Measurements from ENCODE around the gene YY2.

DNA sequence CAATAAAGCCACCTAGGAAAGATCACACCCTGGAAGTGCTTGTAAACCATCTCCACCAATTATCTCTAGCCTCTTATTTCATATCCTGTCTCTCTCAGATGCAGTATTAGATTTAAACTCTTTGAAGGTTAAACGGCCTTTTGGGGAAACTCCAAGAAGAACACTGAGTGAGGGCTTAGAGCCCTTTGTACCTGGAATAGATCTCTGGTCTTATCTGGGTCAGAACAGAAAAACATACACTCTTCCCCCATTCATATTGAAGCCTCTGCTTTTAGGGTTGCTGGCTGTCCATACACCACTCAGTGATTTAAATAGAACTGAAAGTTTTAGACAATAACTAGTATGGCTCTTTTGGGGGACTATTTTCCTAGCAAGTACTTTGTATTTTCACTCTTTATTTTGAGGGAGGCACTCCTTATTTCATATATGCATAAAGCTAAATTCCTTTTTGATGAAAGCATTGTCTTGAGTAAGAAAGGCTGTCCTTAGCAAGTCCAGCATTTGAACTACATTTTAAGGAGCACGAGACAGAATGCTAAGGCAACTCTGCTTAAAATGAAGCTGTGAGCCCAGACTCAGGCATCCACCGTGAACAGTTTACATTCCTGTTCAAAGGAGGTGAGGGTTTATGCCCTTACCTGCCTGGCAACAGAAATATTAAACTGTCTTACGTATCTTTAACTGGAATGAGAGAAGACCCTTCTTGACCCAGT is 17.4 kb downstream of the YY2 start:
- TF ChIP-seq, protein P1, sequence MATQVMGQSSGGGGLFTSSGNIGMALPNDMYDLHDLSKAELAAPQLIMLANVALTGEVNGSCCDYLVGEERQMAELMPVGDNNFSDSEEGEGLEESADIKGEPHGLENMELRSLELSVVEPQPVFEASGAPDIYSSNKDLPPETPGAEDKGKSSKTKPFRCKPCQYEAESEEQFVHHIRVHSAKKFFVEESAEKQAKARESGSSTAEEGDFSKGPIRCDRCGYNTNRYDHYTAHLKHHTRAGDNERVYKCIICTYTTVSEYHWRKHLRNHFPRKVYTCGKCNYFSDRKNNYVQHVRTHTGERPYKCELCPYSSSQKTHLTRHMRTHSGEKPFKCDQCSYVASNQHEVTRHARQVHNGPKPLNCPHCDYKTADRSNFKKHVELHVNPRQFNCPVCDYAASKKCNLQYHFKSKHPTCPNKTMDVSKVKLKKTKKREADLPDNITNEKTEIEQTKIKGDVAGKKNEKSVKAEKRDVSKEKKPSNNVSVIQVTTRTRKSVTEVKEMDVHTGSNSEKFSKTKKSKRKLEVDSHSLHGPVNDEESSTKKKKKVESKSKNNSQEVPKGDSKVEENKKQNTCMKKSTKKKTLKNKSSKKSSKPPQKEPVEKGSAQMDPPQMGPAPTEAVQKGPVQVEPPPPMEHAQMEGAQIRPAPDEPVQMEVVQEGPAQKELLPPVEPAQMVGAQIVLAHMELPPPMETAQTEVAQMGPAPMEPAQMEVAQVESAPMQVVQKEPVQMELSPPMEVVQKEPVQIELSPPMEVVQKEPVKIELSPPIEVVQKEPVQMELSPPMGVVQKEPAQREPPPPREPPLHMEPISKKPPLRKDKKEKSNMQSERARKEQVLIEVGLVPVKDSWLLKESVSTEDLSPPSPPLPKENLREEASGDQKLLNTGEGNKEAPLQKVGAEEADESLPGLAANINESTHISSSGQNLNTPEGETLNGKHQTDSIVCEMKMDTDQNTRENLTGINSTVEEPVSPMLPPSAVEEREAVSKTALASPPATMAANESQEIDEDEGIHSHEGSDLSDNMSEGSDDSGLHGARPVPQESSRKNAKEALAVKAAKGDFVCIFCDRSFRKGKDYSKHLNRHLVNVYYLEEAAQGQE (IDR thresholded peaks at IDR 0.05) = no peak
- TF ChIP-seq CBX8 (IDR thresholded peaks at IDR 0.05) (no peak), FOSB (CRISPR knock-in tag; IDR thresholded peaks at IDR 0.05) (no peak), CHD2 (IDR thresholded peaks at IDR 0.05; ENCODE audit: low read length, partially characterized antibody) (no peak), POLR2A (IDR thresholded peaks at IDR 0.05; ENCODE audit: low read length) (no peak), ZNF302 (CRISPR knock-in tag; IDR thresholded peaks at IDR 0.05) (no peak), MAFK (IDR thresholded peaks at IDR 0.05; ENCODE audit: partially characterized antibody) (no peak), EP300 (IDR thresholded peaks at IDR 0.05) (no peak), BHLHE40 (IDR thresholded peaks at IDR 0.05; ENCODE audit: low read depth, low read length) (no peak), RFX5 (IDR thresholded peaks at IDR 0.05) (no peak), SMC3 (IDR thresholded peaks at IDR 0.05) (no peak)
- TF ChIP-seq, protein P2, sequence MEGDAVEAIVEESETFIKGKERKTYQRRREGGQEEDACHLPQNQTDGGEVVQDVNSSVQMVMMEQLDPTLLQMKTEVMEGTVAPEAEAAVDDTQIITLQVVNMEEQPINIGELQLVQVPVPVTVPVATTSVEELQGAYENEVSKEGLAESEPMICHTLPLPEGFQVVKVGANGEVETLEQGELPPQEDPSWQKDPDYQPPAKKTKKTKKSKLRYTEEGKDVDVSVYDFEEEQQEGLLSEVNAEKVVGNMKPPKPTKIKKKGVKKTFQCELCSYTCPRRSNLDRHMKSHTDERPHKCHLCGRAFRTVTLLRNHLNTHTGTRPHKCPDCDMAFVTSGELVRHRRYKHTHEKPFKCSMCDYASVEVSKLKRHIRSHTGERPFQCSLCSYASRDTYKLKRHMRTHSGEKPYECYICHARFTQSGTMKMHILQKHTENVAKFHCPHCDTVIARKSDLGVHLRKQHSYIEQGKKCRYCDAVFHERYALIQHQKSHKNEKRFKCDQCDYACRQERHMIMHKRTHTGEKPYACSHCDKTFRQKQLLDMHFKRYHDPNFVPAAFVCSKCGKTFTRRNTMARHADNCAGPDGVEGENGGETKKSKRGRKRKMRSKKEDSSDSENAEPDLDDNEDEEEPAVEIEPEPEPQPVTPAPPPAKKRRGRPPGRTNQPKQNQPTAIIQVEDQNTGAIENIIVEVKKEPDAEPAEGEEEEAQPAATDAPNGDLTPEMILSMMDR (IDR thresholded peaks at IDR 0.05) = no peak
- TF ChIP-seq, protein P3, sequence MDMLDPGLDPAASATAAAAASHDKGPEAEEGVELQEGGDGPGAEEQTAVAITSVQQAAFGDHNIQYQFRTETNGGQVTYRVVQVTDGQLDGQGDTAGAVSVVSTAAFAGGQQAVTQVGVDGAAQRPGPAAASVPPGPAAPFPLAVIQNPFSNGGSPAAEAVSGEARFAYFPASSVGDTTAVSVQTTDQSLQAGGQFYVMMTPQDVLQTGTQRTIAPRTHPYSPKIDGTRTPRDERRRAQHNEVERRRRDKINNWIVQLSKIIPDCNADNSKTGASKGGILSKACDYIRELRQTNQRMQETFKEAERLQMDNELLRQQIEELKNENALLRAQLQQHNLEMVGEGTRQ (IDR thresholded peaks at IDR 0.05) = no peak
- TF ChIP-seq, protein P4, sequence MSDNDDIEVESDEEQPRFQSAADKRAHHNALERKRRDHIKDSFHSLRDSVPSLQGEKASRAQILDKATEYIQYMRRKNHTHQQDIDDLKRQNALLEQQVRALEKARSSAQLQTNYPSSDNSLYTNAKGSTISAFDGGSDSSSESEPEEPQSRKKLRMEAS (IDR thresholded peaks at IDR 0.05) = no peak
